T-helper 1 cell (primary cell): ENCODE data around the gene ZNF497.
A peak's percentile ranks its signal among the peaks of the same experiment; 100 is the strongest.
"Not testable (repeated sequence)": the region's sequence is repeated elsewhere in the genome, so short reads cannot be mapped to it uniquely, and the experiment has no call there.

Experiments
- DNase-seq, 5 donors: peaks; one replicate each; pipeline ENCODE4 v3.0.0-alpha.2; 2012 to 2020
- total RNA-seq, 4 donors: gene quantifications; one replicate each; lab custom pipeline; 2026; lab: John Stamatoyannopoulos, UW

ZNF497 gene
- total RNA-seq = 0.24 to 1.7 (median 0.96) reads per million in 4 donors

DNA sequence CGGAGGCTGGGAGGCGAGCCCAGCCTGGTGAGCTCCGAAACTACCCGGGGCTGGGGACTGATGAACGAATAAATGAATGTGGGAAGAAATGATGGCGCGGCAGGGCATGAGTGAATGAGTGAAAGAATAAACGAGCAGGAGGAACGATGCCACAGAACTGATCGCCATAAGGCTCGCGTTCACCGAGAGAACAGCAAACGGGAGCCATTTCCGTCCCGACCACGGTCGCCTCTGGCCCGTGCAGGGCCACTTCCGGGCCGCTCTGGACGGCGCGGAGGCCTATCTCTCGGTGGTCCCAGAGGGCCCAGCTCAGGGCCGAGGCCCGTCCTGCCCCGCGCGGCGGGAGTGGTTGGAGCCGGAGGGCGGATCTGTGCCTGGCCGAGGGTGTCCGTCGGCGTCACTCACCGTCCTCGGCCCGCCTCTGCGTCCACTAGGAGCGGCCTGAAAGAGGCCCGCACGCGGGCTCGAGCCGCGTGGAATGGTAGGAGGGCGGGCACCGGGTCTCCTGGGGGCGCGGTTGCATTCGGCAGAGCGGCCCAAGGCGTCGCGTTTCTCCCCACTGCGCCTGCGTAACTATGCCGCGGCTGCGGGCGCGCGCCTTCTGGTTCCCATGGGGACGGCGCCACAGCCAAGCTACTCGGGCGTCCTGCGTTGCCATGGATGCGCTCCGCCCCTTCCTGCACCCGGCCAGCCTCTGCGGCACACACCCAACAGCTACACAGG, at the start of gene ZNF497:
ZNF497 (minus strand) TSS at position 480 of the 723 bp plus-strand sequence. CDS start 5,116 bp downstream, outside the sequence.
- DNase-seq = peak; percentile 91 to 96 (median 94)

DNA sequence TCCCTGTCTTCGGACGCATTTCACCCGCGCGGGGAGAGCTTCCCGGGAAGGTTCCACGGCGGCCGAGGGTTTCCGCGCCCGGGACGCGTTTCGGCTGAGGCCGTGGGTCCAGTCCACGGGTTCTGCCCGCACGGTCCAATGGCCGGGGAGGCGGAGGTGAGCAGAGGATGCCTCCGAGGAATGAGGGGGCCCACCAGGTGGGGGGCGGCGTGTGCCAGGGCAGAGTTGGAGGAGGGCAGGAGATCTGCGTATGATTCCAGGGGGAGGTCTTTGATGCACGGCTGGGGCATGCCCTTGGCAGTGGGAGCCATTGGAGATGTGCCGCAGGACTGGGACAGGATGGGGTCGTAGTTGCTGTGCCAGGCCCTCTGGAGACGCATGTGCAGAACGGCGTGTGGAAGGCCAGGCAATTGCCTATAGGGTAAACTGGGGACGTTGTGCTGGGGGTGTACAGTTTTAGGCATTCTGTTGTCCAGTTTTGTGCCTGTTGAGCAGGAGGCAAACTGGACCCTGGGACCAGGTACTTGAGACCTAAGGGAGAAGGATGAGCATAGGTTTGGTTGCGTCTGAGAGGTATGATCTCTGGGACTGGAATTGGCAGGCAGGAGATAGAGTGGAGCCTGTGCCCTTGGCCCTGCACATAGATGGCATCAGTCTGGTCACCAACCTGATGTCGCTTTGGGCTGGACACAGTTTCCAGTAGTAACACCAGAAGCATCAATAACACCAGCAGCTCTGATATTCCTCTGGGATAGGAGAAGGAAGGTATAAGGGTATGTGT, 46.6 kb upstream of the ZNF497 start:
- peak in 1 of 5 donors; percentile 26 for DNase-seq

DNA sequence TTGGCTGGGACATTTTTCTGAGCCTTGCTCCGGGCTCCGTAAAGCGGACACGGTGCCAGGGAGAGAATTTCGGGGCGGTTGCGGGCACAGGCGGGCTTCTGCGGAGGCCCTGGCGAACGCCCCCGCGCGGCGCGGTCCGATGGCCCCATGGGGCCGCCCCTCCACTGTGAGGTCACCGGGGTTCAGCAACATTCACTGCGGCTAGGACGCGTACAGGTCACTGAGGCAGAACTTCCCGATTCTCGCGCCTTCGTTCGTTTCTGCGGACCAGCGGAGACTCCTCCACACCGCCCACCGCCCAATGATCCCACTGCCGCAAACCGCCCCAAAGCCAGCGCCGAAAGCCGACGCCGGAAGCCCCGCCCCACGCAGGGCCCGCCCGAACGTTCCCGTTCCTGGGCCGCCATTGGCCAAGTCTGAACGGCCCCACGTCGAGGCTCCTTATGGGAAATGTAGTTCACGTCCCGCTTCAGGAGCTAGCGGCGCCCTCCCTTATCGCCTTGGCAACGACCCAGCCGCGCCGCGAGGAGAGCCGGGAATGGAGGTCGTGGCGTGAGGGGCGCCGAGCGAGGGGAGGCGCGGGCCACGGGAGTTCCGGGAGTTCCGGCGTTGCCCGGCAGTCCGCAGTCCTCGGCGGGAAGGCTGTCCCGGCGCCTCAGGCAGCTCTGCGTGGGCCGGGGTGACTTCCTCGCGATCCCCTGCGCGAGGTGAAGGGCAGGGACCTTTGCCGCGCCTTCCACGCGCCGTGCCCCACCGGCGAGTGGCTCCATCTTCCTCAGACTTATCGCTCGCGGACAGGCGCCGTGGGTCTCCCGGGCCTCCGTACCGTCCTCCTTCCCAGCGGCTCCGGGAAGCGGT, 45.8 kb upstream of the ZNF497 start, which contains the start of gene ZNF584:
ZNF584 (plus strand) TSS at position 498 of the 858 bp plus-strand sequence. CDS start 499 bp downstream, outside the sequence.
- peak; percentile 87 to 93 (median 91) for DNase-seq

DNA sequence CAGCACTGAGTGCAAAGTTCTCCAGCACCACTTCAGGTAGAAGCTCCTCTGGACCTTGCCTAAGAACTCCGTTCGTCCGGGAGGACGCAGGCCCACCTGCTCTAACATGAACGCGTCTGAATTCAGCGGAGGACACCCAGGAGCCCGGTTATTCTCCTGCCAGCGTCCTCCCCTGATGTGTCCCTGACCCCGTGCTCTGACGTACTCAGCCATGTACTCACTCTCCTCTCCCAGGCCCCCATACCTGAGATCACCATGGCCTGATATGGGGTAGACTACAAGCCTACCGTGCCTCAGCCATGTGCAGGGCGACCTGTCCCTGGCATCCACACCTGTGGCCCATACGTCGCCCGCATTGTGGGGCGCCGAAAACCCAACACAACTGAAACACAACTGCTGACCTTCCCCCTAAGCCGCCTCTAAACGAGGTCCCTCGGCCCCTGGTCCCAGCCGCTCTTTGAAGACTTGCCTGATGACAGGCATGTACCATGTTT, 45.2 kb upstream of the ZNF497 start:
- DNase-seq = no peak

DNA sequence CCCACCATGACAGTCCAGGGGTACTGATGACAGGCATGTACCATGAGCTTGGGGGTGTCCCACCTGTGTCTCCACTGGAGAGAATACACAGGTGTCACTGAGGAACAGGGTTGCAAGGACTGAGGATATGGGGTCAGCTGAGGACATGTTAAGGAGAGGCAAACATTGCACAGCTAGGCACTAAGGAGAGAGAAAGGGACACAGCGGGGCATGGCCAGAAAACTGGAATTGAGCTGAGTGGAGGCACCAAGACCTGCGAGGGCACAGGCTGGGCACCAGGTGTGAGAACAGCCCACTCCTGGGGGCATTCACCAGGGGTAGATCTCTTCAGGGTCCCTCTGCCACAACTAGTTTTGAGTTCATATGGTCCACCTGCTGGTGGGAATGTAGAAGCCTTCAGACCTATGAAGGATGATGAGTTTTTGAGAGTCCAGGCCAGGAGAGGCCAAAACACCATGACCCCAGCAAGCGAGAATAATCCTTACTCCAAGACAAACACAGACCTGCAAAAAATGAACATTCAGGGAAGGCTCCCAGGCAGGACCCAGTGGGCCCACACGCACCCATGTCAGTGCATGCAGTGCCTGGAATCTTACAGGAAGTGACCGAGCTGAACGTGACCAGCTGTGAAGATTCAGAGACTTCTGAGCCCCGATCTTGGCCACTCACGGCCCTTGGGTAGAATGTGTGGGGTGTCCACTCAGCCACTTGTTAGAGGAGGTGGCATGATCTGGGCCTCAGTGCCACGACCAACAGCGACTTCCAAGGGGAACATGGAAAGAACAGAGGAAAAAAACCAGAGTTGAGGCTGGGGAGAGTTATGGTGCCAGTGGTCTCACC, 44.5 kb upstream of the ZNF497 start:
- DNase-seq = no peak

DNA sequence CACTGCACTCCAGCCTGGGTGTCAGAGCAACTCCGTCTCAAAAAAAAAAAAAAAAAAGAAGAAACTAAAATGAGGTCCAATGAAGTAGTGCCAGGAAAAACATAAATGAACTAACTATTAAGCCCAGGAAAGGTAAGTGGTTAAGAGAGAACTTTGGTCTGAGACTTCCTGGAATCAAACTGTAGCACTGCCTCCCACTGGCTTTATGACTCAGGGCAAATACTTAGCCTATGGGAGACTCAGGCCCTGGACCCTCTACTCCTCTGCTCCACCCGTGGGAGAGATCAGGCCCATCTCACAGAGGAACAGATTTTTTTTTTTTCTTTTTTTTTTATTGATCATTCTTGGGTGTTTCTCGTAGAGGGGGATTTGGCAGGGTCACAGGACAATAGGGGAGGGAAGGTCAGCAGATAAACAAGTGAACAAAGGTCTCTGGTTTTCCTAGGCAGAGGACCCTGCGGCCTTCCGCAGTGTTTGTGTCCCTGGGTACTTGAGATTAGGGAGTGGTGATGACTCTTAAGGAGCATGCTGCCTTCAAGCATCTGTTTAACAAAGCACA, 41.4 kb upstream of the ZNF497 start:
- DNase-seq = not testable (repeated sequence)

DNA sequence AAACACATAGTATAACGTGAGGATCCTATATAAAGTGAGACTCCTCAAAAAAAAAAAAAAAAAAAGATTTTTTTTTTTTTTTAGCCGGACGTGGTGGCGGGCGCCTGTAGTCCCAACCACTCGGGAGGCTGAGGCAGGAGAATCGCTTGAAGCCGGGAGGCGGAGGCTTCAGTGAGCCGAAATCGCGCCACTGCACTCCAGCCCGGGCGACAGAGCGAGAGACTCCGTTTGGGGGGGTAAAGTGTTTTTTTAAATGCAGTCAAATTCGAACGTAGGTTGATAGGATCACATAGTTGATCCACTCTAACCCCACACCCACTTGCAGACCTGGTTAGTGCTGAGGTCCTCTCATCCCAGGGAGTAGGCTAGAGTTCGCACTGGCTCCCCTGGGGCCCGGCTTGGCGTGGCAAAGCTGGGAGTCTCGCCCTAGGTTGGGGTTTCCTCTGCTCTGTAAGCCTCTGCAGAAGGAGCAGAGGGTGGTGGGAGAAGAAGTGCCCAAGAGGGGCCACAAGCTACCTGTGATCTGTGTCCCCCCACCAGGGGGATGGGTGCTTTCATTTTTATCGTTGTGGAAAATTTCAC, 39.4 kb upstream of the ZNF497 start:
- no peak for DNase-seq

DNA sequence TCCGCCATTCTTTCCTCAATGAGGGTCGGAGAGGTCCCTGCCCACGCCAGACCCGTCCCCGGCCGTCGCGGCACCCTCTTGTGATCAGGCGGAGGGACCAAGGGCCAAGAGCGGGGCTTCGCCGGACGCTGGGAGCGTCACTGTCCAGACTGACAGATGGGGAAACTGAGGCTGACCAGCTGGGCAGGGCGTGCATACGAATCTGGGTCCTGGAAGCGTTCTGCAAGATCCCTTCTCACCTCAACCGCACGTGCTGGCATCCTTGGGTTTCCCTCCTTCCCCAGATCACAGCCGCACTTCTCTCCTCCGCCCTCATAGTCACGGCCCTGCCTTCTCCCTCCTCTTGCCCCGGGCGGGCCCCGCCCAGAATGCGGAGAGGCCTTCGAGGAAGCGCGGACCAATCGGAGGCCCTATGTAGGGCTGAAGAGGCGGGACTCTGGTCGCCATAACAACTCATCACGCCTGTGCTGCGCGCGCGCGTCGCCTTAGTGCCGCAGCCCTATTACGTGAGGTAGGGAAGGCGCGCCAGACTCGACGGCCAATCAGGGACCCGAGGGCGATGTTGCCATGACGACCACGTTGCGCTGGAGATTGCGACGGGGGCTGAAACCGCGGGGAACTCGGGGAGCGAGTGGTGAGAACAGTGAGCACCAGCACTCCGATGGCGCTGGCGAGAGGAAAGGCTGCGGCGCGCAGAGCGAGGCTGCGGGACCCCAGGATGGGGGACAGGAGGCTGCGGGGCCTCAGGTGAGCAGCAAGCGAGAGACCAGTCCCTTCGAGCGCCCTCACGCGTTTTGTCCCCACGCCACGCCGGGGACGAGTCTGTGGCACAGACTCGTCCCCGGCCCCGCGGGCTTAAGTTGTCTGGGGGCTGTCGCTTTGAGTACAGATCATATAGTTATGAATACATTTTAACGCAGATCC, 38.6 kb upstream of the ZNF497 start:
- DNase-seq = peak; percentile 99 to 100 (median 99)

DNA sequence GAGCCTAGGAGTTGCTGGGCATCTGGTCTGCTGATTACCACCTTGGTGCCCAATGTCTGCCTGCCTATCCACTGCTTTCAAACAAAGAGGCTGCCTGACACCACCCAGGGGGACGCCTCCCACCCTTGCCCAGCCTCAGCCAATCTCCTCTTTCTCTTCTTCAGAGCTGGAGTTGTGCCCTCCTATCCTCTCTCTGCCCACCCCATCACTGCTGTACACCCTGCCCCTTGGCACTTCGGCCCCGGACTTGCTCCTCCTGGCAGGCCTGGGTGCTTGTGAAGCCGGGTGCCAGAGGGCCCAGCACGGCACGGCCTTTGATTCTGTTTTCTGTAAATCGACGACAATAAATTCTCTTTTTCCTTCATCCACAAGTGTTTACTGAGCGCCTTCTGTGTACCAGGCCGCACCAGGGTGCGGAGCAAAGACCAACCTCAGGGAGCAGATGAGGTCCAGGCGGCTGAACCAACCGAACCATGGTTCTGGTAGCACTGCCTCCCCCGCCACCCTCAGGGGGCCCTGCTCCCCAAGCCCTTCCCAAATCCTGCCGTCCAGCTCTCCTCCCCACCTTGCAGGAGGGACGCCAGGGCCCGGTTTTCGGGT, 37.9 kb upstream of the ZNF497 start:
- no peak for DNase-seq

DNA sequence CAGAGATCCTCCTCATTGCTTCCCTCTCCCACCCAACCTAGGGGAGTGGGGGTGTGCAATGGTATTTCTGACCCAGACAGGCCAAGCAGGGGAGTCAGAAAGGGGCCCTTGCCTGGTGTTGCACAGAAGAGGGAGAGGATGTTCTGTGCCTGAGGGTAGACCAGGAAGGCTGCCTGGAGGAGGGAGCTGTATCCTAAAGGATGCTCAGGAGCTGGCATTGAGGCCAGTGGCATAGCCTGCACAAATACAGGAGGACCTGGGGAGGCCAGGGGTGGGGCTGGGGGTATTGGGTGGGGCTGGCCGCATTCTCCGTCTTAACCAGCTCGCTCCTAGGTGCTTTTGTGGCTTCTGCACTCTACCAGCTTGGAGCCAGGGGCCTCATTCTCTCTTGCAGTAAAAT, 37.4 kb upstream of the ZNF497 start:
- DNase-seq = no peak

DNA sequence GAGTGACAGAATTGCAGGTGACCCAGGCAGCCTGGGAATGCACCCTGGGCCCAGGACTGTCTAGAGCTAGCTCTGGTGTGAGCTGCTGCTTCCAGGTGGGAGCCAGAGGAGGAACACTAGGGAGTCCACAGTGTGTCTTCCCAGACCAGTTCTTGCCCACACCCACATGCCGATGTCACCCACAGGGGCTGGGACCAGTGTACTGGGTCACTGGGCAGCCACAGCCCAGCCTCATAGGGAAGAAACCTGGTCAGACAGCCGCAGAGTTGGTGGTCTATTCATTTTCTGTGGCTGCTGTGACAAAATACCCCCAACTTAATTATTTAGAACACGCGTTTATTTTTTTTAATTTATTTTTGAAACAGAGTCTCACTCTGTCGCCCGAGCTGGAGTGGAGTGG, 36.0 kb upstream of the ZNF497 start:
- no peak for DNase-seq

DNA sequence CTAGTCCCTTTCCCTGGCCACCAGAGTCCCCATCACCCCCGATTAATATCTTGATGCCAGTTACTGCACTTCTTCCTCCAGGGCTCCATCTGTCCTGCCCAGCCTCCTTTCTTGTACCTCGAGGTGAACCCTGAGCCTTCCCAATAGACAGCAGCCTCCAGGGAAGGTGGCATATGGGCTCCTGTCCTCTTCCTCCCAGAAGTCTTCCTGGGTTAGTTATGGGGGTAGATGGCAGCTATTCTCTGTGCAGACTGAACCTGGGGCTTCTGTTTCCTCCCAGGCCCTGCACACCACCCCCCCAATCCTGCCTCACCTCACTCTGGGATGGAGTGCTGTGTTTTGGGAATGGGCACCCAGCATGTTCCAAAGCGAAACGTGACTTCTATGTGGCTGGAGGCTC, 35.5 kb upstream of the ZNF497 start:
- DNase-seq = no peak

DNA sequence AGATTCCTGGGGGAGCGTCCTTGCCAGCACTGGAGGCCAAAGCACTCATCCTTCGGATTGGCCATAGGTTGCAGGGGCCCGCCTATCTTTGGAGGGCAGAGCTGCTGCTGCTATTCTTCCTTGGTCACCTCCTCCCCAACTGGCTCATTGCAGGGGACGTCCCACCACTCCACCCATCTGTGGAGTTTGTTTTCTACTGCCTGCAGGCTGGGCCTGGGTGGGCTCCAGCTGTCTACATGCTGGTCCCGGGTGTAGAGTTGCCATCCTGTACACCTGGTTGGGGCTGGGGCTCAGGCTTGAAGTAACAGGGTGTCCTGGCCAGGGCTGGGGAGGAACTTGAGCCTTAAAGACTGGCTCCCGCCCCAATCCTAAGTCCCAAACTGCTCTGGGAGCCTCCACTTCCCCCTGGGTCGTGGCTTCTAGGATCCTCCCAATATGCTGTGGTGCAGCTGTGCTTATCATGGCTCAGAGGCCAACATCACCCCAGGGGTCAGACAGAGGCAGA, 35.0 kb upstream of the ZNF497 start:
- no peak for DNase-seq

DNA sequence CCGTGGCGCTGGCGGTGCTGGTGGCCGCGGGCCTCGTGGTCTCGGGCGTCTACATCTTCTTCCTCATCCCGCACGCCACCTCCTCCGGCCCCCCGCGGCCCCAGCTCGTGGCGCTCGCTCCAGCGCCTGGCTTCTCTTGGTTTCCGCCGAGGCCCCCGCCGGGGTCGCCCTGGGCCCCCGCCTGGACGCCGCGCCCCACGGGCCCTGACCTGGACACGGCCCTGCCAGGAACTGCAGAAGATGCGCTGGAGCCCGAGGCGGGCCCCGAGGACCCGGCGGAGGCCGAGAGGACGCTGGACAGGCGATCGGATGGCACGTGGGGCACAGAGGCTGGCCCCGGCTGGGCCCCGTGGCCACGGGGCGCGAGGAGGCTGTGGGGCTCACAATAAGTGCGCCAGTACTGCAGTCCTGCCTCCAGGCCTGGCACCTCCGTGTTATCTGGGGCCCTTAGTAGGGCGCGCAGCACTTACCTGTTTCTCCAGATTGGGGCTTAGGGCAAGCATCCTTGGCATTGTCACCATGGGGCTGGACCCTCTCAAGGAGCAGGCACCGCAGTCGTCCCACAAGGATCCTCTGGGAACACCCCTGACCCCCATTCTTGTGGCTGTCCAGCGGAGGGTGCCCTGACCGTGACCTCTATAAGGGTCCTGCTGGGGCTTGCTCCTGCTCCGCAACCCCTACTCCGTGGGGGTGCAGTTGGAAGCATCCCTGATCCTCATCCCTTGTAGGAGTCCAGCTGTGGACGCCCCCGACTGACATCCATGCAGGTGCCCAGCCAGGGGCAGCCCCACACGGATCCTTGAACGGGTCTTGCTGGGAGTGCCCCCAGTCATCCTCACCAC, 34.4 kb upstream of the ZNF497 start:
- DNase-seq = no peak

DNA sequence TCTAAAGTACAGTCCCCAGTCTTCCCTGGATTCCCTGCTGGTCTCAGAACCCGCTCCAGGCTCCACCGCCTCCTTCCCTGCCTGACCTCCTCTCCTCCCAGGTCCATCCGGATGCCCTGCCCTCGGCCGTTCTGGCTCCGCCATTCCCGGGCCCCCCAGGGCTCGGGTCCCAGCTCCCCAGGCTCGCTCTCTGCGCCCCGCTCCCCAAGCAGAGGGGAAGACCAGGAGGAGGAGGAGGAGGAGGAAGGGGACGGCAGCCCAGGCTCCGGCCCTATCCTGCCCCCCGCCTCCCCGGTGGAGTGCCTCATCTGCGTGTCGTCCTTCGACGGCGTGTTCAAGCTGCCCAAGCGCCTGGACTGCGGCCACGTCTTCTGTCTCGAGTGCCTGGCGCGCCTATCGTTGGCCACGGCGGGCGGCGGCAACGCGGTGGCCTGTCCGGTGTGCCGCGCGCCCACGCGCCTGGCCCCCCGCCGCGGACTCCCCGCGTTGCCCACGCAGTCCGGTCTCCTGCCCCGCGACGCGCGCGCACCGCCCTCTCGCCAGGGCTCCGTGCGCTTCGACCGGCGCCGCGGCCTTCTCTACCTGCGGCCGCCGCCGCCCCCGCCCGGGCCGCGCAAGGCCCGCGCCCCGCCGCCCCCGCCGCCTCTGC, 33.6 kb upstream of the ZNF497 start:
- no peak for DNase-seq

DNA sequence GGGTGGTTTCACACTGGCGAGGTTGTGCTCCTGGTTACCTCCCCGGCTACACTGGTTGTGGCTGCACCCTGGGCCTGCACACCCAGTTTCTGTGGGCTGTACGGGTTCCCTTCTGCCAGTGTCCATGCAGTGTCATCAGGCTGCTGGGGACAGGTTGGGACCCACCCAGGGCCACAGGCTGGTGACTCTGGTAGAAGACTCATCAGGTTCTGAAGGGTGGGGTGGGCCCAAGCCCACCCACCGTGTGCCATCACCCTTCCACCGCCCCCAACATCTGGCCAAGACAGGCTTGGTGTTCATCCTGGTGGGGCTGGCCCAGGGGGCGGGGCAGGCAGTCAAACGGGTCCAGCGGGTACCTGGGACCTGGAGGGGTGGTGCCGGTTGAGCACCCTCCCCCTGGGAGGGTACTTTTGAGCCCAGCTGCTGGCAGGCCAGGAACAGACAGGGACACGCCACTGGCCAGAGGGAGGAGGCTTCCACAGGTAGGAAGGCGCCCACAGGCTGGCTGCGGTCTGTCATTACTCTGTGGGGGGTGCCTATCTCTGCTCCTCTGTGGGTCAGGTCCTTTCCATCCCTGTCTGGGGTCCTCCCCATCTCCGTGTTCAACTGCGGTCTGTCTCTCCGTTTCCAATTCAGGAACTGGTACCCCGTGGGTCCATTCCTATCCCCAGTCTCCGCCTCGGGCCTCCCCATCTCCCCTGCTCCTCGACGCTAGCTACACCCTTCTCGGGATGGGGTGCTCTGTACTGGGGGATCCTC, 32.8 kb upstream of the ZNF497 start, which contains the start of gene RNF225:
RNF225 (plus strand) TSS at position 437 of the 759 bp plus-strand sequence. CDS start 434 bp downstream, outside the sequence.
- no peak for DNase-seq

DNA sequence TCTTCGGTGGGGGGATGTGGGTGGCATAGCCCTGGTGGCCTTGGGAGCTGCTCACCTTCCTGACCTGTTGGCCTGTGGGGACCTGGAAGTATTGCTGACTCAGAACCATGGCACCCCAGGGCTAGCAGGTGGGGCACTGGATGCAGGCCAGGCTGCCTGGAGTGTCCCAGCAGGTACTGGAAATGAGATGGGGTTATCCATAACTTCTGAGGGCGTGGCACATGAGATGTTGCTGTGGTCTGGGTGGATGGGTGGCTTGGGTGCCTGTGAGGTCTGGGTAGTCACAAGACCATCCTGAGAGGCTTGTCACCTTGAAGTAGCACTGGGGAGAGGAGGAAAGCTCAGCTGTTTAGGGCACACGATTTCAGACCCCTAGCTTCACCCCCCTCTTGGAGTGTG, 32.3 kb upstream of the ZNF497 start:
- no peak for DNase-seq
